Sigmoid colon (tissue), 7 donors: ENCODE results near the gene AP3M1. TPM values are rescaled to one million over a fixed set of nuclear protein-coding genes. Genes with fewer than 3 reads are reported as not detected.

Experiments used
- DNase-seq: peaks from one replicate; pipeline ENCODE4 v3.0.0-alpha.2; 2019
- H3K27ac ChIP-seq, 4 donors: fragments of 200-600 bp; sonication (generic); one replicate each; pipeline ENCODE4 v1.5.1; 2016 to 2019; ENCODE audit warnings: mild to moderate bottlenecking in 1 of 4
- H3K27me3 ChIP-seq, 3 donors: fragments of 200-600 bp; sonication (generic); one replicate each; pipeline ENCODE4 v1.5.1; 2019; ENCODE audit warnings: mild to moderate bottlenecking in 1 of 3
- H3K36me3 ChIP-seq, 4 donors: fragments of 200-600 bp; sonication (generic); one replicate each; pipeline ENCODE4 v1.5.1; 2016 to 2019
- H3K4me1 ChIP-seq, 4 donors: fragments of 200-600 bp; sonication (generic); one replicate each; pipeline ENCODE4 v1.5.1; 2017 to 2019
- H3K4me3 ChIP-seq, 4 donors: fragments of 200-600 bp; sonication (generic); one replicate each; pipeline ENCODE4 v1.5.1; 2017 to 2019; ENCODE audit warnings: mild to moderate bottlenecking in 2 of 4, moderate library complexity in 1 of 4
- H3K9me3 ChIP-seq, 4 donors: fragments of 200-600 bp in 3 of 4; sonication (generic) in 3 of 4; one replicate each; pipeline versions ENCODE4 v1.5.1 to v1.6.1; 2013 to 2019
- CTCF ChIP-seq, 4 experiments: fragments of 450-650 bp in 3 of 4; fragments of 200-600 bp in 1 of 4; IDR thresholded peaks; one replicate each; pipeline ENCODE4 v1.5.1; 2016 to 2019; ENCODE audit warnings: antibody characterized with exemption in 4 of 4, mild to moderate bottlenecking in 3 of 4, moderate library complexity in 2 of 4
- EP300 ChIP-seq, 4 donors: sonication (generic); formaldehyde crosslinking; IDR thresholded peaks; one replicate each; pipeline ENCODE4 v1.6.1; 2017; ENCODE audit warnings: antibody characterized with exemption in 4 of 4
- POLR2A ChIP-seq, 2 donors: fragments of 450-650 bp; IDR thresholded peaks; one replicate each; pipeline ENCODE4 v1.6.1; 2016; ENCODE audit warnings: antibody characterized with exemption in 2 of 2, mild to moderate bottlenecking in 2 of 2, moderate library complexity in 2 of 2
- POLR2AphosphoS5 ChIP-seq, 4 donors: sonication (generic); formaldehyde crosslinking; IDR thresholded peaks; one replicate each; pipeline ENCODE4 v1.6.1; 2017; ENCODE audit warnings: antibody characterized with exemption in 4 of 4
- WGBS, 2 donors: extraction: QIAGEN DNeasy Blood & Tissue Kit; methylation state at CpG; one replicate each; pipeline ENCODE4 v1.1.7; 2013; 5-methylcytosine and 5-hydroxymethylcytosine counted together
- intact Hi-C: fragments of 100-400 bp; cut with DNase I; formaldehyde crosslinking; loops from one replicate; pipeline ENCODE4 v1.15.1; 2023
- polyA plus RNA-seq, 3 donors: library from polyadenylated mRNA; stranded (reverse); fragments of 200-250 nt; gene quantifications; one replicate each; pipeline ENCODE4 v1.2.3, GENCODE V29; 2013
- total RNA-seq, 4 donors: library from RNA; depleted of rRNA; stranded (reverse); fragments of >200 nt; gene quantifications; one replicate each; pipeline ENCODE4 v1.1.0, GENCODE V29; 2016
- donor health status: healthy with polysubstance abuse.
- donor health status: Bipolar disorder and iron deficiency.
- donor health status: healthy.

Gene AP3M1
- total and polyA plus RNA-seq, 7 donors = 13.8 to 36.3 (median 26.7) TPM

GRCh38 chr10:74174521-74174920 lies 23.9 kb upstream of the AP3M1 start:
- intact Hi-C loops = no loop called here
- 10 to 53% methylated on average over 3 of the region's 3 CpGs for WGBS, 2 donors
- DNase-seq = no peak
- Histone ChIP-seq H3K27ac (no peak overlapping the region), H3K36me3 (no peaks in the 10 kb centered on the region), H3K27me3 (no peaks in the 10 kb centered on the region), H3K4me3 (no peak overlapping the region), H3K4me1 (peaks cover 0 to 14% (median 9%) of the 10 kb centered on the region in 4 donors), H3K9me3 (no peaks in the 10 kb centered on the region)
- no peak for TF ChIP-seq CTCF (IDR thresholded peaks at IDR 0.05)
- no peak for TF ChIP-seq POLR2A (IDR thresholded peaks at IDR 0.05)
- no peak for TF ChIP-seq EP300 (IDR thresholded peaks at IDR 0.05)
- no peak for TF ChIP-seq POLR2AphosphoS5 (IDR thresholded peaks at IDR 0.05)

DNA sequence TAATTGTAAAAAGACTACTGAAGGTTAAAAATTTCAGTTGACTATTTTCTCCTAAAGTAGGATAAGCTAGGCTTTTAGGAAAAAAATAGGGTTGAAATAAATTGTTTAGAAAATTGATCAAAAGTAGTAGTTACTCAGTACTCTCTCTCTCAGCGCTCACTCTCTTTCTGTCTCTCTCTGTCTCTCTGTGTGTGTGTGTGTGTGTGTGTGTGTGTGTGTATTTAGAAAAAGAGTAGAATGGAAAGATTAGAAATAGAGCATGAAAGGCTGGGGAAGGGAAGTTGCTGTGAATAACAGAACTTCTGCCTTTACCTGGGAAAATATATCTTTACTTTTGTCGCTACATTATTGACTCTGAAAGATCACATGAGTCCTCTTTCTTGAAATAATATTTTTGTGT lies 21.0 kb upstream of the AP3M1 start:
- Histone ChIP-seq H3K4me3 (no peak overlapping the region), H3K9me3 (no peaks in the 10 kb centered on the region), H3K27me3 (no peaks in the 10 kb centered on the region), H3K36me3 (no peaks in the 10 kb centered on the region), H3K4me1 (peaks cover 0 to 7% (median 6%) of the 10 kb centered on the region in 4 donors), H3K27ac (no peak overlapping the region)
- TF ChIP-seq POLR2A (IDR thresholded peaks at IDR 0.05) = no peak
- no peak for TF ChIP-seq EP300 (IDR thresholded peaks at IDR 0.05)
- no peak for TF ChIP-seq POLR2AphosphoS5 (IDR thresholded peaks at IDR 0.05)
- no peak for TF ChIP-seq CTCF (IDR thresholded peaks at IDR 0.05)
- 94 to 98% methylated on average over 2 of the region's 2 CpGs for WGBS, 2 donors
- no peak for DNase-seq
- intact Hi-C loops = no loop called here

- Histone ChIP-seq H3K36me3 (no peaks in the 10 kb centered on the region), H3K4me3 (no peak overlapping the region), H3K27ac (no peak overlapping the region), H3K4me1 (no peaks in the 10 kb centered on the region), H3K27me3 (no peaks in the 10 kb centered on the region), H3K9me3 (no peaks in the 10 kb centered on the region)
- WGBS, 2 donors = 60 to 76% methylated on average over 1 of the region's 1 CpG
- no peak for DNase-seq
- TF ChIP-seq EP300 (IDR thresholded peaks at IDR 0.05) = no peak
- TF ChIP-seq POLR2A (IDR thresholded peaks at IDR 0.05) = no peak
- TF ChIP-seq CTCF (IDR thresholded peaks at IDR 0.05) = no peak
- no peak for TF ChIP-seq POLR2AphosphoS5 (IDR thresholded peaks at IDR 0.05)
- intact Hi-C loops = no loop called here
Measured at GRCh38 chr10:74167443-74167842, 16.8 kb upstream of the AP3M1 start.

- no peaks in the 10 kb centered on the region for H3K36me3 ChIP-seq
- TF ChIP-seq CTCF (IDR thresholded peaks at IDR 0.05) (no peak), POLR2AphosphoS5 (IDR thresholded peaks at IDR 0.05) (no peak), POLR2A (IDR thresholded peaks at IDR 0.05) (no peak), EP300 (IDR thresholded peaks at IDR 0.05) (no peak)
- 62 to 68% methylated on average over 2 of the region's 2 CpGs for WGBS, 2 donors
- no peaks in the 10 kb centered on the region for H3K27me3 ChIP-seq
- H3K4me1 ChIP-seq = no peaks in the 10 kb centered on the region
- intact Hi-C loops = no loop called here
- DNase-seq = no peak
- no peak overlapping the region for H3K27ac ChIP-seq
- H3K4me3 ChIP-seq = no peak overlapping the region
- H3K9me3 ChIP-seq = no peaks in the 10 kb centered on the region
Measured at GRCh38 chr10:74165530-74165901, 14.9 kb upstream of the AP3M1 start.
